CD4-positive, alpha-beta T cell treated with Interleukin-6 for 4 hours (primary cell): ENCODE measurements around the gene VENTX.

ENCODE experiments used
- DNase-seq: peaks from one replicate; pipeline ENCODE4 v3.0.0-alpha.2; 2020; ENCODE audit warnings: mixed read lengths

The VENTX gene

DNA sequence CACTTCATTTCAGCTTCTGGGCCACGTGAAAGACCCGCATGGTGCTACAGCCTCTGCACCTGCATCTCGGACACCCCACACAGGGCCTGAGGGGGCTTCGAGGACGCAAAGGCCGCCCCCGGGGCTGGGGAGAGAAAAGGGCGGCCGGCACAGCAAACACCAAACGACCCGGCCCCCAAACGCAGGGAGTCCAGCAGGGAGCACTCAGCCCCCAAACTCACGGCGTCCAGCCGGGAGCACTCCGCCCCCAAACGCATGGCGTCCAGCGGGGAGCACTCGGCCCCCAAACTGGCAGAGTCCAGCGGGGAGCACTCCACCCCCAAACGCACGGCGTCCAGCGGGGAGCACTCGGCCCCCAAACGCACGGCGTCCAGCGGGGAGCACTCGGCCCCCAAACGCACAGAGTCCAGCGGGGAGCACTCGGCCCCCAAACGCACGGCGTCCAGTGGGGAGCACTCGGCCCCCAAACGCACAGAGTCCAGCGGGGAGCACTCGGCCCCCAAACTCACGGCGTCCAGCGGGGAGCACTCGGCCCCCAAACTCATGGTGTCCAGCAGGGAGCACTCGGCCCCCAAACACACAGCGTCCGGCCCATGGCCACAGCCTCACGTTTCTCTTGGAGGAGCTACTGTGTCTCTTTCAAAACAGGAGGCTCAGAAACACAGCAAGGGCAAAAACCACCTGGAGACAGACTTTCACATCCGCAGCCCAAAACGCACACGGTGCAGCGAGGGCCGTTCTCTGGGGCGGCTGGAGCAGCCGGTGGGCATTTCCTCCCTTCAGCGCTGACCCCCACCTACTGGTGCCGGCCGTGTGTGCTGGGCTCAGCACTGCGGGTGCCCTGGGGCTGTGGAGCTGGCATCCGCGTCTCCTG is 34.6 kb upstream of the VENTX start:
- DNase-seq: no peak

DNA sequence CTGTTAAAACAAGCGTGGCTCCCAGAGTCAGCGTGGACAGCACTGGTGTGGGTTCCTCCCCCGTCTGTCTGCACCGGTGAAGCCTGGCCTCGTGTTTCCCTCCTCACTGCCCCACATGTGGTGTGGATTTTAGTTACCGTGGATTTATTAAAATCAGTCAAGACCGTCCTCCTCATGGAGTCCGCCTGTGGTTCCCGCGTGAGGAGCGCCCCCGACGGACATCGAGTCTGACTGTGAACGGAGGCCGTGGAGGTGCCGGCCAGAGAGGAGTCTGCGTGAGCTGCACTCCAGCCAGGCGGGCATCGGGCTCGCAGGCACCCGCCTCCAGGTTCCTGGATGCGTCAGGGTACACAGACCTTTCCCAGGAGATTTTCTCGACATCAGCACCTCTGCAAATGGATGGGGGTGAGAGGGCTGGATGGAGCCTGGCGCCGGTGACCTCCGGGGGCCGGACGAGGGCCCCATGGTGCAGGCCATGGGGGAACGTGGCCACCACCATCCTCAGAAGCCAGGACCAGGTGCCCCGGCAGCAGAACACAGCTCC is 33.9 kb upstream of the VENTX start:
- no peak for DNase-seq

DNA sequence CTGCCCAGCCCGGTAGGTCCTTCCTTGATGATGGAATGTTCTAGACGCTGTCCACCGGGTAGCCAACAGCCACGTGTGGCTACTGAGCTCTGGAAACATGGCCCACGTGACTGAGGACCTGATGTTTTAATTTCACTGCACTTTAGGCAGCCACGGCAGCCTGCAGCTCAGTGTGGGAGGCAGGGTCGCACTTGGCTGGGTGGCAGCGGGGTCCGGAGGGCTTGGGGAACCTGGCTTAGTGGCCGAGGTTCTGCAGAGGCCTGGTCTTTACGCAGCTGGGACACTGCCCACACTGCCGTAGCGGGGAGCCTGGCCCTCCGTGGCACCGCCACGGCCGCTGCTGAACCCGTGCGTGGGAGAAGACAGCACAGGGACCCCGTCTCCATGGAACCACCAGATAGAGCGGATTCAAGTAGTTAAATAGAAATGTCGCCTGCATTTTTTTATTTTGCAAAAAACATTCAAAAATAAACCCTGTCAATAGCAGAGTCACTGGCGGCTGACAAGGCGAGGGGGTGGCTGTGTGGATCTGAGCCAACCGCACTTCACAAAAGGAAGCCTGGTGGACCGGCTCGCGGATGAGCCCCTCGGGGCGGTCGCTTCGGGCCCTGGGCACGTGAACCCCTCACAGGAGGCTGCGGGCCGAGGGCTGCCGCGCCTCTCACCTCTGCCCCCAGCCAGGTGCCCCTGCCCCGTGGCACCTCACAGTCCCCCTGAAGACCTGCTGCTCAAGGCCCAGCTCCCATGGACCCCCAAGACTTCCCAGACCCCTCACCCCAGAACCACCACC is 33.2 kb upstream of the VENTX start:
- DNase-seq: no peak

GRCh38 chr10:133205146-133205545 is 32.5 kb upstream of the VENTX start:
- DNase-seq: no peak

DNA sequence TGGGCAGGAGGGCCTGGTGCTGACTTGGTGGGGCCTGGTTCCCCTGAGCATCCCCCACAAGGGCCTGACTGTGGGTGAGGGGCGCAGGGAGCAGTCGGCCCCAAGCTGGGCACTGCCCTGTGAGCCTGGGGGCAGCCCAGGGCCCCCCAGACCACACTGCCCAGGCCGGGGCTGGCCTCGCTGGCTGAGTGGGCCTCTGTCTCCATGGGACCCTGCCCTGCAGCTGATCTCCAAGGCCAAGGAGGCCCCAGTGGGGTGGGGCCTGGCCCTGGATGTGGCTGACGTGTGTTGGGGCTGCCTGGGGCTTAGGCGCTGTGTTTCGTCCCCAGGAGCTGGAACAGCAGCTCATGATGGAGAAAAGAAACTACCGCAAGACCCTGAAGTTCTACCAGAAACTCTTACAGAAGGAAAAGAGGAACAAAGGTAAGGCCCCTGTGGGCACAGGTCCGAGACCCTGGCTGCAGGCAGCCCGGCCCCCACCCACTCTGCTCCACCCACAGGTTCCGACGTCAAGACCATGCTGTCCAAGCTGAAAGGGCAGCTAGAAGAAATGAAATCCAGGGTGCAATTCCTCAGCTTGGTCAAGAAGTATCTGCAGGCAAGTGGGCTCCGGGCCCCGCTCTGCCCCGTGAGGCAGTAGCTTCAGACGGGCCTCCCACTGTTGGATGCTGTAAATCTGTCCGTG is 31.2 kb upstream of the VENTX start:
- DNase-seq: no peak

- no peak for DNase-seq
Measured at GRCh38 chr10:133207041-133207600, 30.5 kb upstream of the VENTX start.

DNA sequence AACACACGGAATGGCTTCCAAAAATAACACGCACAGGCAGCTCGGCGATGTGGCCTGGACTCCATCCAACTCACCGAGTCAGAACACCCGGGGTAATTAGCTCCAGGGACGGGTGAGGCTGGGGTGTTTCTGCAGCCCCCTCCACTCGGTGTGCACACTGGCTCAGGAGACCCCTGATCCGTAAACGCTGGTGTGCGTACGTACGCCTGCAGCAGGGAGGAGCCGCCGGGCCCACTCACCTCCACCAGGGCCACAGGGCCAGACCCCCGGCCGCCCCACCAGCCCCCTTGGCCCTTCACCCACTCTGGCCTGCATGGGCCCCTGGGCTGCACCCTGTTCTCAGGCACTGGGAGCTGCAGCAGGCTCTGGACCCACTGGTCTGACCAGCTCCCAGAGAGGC is 30.0 kb upstream of the VENTX start:
- no peak for DNase-seq

DNA sequence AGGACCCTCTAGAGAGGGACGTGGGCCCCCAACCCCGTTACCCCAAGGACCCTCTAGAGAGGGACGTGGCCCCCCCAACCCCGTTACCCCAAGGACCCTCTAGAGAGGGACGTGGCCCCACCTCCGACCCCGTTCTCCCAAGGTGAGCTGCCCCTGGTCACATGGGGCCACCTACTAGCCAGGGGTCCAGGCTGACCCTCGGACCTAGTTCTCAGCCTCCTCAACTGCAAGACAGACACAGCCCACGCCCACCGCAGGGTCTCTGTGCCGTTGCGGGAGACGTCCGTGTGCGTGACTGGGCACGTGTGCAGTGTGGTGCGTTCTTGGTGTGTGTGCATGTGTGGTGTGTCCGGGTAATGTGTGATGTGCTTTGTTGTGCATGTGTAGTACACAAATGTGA is 29.2 kb upstream of the VENTX start:
- DNase-seq: no peak

- no peak for DNase-seq
Measured at GRCh38 chr10:133209117-133209516, 28.5 kb upstream of the VENTX start.

DNA sequence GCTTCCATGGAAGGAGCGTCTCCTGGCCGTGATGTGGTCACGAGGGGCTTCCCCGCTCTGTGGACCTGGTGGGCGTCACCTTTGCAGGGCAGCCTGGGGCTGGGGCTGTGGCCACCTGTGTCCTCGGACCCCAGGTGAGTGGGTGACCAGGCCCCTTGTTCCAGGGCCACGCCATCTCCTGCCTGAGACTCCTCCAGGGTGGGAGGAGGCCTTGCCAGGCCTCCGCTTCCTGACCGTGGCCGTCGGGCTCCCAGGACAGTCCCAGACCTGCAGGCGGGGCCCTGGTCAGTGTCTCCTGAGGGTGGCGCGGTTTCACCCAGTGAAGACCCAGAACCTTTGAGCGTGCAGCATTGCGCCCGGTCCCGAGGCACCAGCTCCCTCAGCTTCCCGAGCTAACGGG is 28.0 kb upstream of the VENTX start:
- DNase-seq: no peak

DNA sequence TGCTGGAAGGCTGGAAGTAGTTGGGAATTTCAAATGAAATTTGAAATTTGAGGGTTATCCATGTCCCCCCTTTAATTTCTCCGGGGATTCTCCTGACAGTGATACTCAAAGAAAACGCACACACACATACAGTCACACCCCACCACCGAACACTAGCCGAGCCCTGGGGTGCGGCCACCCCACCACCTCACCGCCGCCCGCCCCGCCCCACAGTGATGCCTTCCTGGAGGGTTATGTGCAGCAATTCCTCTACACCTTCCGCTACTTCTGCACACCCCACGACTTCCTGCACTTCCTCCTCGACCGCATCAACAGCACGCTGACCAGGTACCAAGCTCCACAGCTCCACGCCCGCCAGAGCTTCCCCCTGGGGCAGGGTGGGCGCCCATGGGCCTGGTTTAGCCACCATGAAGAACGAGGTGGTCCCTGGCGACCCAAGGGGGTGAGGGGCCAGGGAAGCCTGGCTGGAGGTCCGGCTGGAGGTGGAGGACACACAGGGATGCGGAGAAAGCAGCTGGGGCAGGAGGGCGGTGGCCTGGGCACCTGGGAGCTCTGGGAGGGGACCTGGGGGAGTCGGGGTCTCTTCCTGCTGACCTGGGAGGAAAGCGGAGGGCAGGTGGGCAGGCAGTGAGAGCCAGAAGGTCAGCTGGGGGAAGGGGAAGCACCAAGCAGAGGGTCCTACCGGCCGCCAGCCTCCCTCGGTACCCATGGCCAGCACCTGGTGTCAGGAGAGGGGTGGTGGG is 27.1 kb upstream of the VENTX start:
- no peak for DNase-seq

DNA sequence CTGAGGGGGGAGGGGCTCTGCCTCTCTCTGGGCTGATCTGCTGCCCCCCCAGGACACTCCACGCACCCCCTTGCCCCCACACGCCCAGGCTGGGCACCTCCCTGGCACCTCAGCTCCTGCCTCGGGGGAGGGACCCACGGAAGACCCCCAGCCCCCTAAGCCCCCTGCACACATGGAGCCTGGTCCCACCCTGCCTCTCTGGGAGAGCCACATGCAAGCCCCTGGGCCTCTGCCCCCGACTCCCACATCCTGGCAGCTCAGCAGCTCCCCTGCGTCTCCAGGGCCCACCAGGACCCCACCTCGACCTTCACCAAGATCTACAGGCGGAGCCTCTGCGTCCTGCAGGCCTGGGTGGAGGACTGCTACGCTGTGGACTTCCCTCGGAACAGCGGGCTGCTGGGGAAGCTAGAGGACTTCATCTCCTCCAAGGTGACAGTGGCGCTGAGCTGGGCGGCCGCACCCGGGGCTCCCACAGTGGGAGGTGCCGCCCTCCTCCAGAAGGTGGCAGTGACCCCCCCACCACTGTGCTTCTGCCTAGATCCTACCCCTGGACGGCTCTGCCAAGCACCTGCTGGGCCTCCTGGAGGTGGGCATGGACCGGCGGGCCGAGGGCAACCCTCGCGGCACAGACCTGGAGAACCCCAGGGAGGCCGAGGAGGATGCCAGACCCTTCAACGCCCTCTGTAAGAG is 26.4 kb upstream of the VENTX start:
- no peak for DNase-seq

DNA sequence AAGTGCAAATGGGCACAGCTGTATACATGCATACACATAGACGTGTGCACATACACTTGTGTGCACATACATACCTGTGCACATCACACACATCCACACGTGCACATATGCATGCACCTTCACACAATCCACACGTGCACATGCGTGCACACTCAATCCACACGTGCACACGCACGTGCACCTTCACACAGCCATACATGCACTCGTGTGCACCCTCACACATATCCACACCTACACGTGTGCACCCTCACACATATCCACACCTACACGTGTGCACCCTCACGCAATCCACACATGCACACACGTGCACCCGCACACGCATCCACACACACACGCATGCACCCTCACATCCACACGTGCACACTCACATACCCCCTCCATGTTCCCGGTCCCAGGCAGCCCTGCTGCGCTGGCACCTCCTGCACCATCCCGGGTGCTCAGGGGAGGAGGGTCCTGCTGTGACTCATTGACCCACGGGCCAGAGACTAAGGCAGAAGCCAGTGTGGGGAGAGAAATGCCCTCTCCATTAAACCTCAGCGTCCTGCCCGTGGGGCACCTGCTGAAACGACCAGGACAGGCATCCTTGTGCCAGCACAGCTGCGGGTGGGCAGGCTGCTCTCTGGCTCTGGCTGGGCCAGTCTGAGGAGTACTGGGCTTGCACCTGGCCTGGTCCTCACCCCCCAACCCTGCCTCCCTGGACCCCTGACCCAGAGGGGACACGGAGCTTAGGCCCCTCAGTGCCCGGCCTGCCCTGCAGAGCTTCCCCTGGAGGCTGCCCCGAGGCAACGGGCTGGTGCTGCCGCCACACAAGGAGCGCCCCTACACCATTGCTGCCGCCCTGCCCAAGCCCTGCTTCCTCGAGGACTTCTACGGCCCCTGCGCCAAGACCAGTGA is 25.4 kb upstream of the VENTX start:
- no peak for DNase-seq

DNA sequence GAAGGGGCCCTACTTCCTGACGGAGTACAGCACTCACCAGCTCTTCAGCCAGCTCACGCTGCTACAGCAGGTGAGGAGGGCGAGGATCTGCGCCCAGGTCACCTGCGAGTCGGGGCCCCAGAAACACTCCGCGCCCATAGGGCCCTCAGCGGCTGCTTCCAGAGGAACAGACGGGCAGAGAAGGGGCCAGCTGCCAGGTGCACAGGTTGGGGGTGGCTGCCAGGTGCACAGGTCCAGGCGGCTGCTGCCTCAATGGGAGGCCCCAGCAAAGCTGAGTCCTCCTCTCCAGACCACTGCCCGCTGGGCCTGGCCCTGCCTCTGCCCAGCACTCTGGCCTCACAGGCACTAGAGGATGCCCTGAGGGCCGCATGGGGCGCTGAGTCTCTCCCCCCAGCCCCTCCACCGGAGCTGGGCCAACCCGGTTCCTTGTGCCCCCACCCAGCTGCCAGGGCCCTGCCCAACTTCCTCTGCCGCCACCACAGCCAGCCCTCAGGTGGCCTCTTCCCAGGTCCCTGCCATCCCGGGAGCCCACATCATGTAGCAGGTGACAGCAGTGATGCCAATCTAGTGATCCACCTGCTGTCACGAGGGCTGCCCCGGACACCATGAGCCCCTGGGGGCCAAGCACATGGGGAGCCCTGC is 24.7 kb upstream of the VENTX start:
- DNase-seq: no peak

- DNase-seq: no peak
Measured at GRCh38 chr10:133213641-133214467, 23.8 kb upstream of the VENTX start.

DNA sequence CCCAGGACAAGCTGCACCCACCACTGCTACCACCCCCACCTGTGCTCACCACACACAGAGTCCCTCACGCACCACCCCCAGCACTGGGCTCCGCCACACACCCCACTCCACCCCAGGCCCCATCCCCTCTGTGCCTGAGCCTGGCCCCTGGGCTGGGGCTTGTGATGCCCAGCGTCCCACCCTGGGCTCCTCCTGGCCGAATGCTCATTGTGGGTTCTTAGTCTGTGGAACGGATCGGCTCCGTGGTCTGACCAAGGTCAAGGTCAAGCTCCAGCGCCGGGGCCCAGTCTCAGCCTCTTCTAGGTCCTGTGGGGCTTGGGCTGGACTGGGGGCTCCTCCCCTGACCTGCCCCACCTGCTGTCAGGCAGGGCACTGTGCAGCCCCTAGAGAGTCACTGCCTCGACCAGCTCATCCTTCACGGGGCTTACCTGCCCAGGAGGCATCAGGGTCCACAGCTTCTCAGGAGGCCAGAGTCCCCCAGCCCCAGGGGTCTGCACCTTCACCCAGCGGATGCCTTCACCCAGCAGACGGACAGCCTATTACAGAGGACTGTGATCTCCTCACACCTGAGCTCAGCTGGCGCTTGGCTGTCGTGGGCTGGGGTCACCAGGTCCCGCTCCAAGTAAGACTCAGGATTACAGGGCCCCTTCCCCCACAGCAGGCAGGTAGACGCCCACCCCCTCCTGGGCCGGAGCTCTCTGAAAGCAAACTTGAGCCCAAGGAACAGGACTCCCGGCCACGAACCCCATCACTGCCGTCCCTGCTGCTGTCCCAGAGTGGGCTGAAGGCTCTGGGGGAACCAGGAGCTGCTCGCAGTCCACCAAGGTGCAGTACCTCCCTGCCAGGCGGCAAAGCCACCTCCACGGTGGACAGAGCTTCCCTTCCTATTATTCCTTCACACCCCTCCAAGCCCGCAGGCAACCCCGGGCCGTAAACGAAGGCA is 22.9 kb upstream of the VENTX start:
- DNase-seq: no peak

- DNase-seq: no peak
Measured at GRCh38 chr10:133215586-133215985, 22.1 kb upstream of the VENTX start.

DNA sequence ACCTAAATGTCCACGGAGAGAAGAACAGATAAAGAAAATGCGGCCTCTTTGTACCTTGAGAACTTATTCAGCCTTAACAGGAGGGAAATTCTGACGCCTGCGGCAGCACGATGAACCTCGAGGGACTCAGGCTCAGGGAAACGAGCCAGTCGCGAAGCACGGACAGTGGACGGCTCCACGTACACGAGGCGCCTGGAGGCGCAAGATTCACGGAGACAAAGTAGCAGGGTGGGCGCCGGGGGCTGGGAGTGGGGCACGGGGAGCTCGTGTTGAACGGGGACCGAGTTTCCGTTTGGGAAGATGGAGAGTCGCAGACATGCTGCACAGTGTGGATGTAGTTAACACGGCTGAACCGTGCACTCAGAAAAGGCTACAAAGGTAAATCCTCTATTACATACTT is 20.9 kb upstream of the VENTX start:
- DNase-seq: no peak
